GM12864 (cell line): ENCODE data around the gene MYO18A.

Experiments used
- DNase-seq: peaks from one replicate; pipeline ENCODE4 v3.0.0-alpha.2; 2011; ENCODE audit warnings: low read depth
- H3K4me3 ChIP-seq: 2 replicates; pipeline ENCODE4 v1.5.1; 2011; ENCODE audit warnings: mild to moderate bottlenecking, low read depth, low read length, control low read depth
- CTCF ChIP-seq: IDR thresholded peaks from 2 replicates; pipeline ENCODE4 v1.5.1; 2011; ENCODE audit warnings: low read depth, mild to moderate bottlenecking, moderate library complexity, low read length, control low read depth, inconsistent platforms; ENCODE audit errors: missing control alignments

Gene MYO18A

DNA sequence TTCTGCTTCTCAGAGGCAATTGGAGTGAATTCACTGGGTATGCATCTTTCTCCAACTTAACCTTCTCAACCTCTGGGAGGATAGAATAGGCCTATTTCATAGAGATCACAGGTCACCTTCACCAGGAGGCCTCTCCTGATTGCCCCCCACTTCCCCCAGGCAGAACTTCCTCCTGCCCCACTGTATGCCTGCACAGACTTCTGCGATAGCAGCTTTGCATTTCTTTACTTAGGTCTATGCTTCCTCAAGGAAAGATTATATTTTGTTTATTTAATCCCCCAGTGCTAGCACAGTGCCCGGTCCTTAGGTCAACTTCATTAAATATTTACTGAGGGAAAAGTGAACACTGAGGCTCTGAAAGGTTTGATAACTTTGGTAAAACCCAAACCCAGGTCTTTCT, 19.9 kb downstream of the MYO18A start:
- H3K4me3 ChIP-seq = no peak overlapping the region
- DNase-seq = no peak
- no peak for TF ChIP-seq CTCF

GRCh38 chr17:29159306-29159860, 20.8 kb downstream of the MYO18A start:
- TF ChIP-seq CTCF = no peak
- no peak for DNase-seq
- peak overlapping the region; percentile 13; the same call in 1 of the 2 replicates for H3K4me3 ChIP-seq

- peak overlapping the region; percentile 13 for H3K4me3 ChIP-seq
- DNase-seq = no peak
- no peak for TF ChIP-seq CTCF
These were observed 21.5 kb downstream of the MYO18A start for GRCh38 chr17:29158488-29159275.

GRCh38 chr17:29158096-29158487, 22.1 kb downstream of the MYO18A start:
- H3K4me3 ChIP-seq = no peak overlapping the region
- no peak for DNase-seq
- TF ChIP-seq CTCF = no peak

GRCh38 chr17:29157310-29157709, 22.9 kb downstream of the MYO18A start:
- DNase-seq = no peak
- no peak for TF ChIP-seq CTCF
- H3K4me3 ChIP-seq = no peak overlapping the region

DNA sequence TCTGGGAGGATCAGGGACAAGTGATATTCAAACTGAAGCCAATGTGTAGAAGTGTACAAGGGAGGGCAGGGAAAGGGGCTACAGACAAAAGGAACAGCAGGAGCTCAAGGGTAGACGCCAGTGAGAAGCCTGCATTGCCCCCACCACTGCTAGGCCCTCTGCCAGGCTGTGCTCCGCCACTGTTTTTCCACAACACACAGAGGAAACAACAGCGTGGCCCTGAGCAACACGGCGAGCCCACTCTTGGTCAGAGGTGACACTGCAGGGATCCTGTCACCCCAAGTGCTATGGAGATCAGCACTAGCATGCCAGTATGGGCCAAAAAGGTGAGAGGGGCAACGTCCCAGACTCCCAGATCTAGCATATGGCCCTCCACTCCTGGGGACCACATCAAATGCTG, 23.4 kb downstream of the MYO18A start:
- DNase-seq = no peak
- H3K4me3 ChIP-seq = no peak overlapping the region
- TF ChIP-seq CTCF = no peak

DNA sequence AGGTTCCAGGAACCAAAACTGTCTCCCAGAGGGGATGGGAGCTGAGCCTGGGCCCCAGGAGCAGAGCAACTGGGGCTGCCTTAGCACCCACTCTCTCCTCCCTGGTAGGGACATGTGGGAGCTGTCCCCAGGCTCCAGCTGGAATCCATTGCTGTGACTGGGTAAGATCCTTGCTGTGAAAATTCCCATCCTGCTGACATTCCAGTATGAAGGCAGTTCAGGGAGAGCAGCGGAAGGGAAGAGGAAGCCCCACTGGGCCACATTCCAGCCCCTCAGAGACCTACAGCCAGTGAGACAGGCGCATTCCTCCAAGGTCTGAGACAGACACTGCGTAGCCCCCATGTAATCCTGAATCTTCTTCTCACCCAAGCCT, 24.2 kb downstream of the MYO18A start:
- DNase-seq = no peak
- TF ChIP-seq CTCF = no peak
- no peak overlapping the region for H3K4me3 ChIP-seq
